Cardiac muscle cell (in vitro differentiated cells and primary cell): Measurements from ENCODE around the gene RALGAPA1. TPM values are rescaled to one million over a fixed set of nuclear protein-coding genes. Genes with fewer than 3 reads are reported as not detected.

Experiments used
- DNase-seq, 2 donors: peaks; one replicate each; pipeline versions ENCODE4 v3.0.0 to v3.0.0-alpha.2; 2010 to 2017; ENCODE audit warnings: low read depth in 1 of 2, low spot score in 1 of 2
- H3K27ac ChIP-seq: fragments of 200-600 bp; sonication (generic); 2 replicates; pipeline ENCODE4 v1.5.1; 2016
- H3K27me3 ChIP-seq: fragments of 200-600 bp; sonication (generic); 2 replicates; pipeline ENCODE4 v1.6.0; 2016; ENCODE audit warnings: control low read depth
- H3K36me3 ChIP-seq: fragments of 200-600 bp; sonication (generic); 2 replicates; pipeline ENCODE4 v1.5.1; 2016; ENCODE audit warnings: control low read depth
- H3K4me1 ChIP-seq: fragments of 200-600 bp; sonication (generic); 2 replicates; pipeline ENCODE4 v1.8.1; 2017; ENCODE audit warnings: low read depth, mild to moderate bottlenecking, mixed run types
- H3K4me3 ChIP-seq: fragments of 200-600 bp; sonication (generic); 2 replicates; pipeline ENCODE4 v1.5.1; 2016; ENCODE audit warnings: mild to moderate bottlenecking
- H3K9me3 ChIP-seq: fragments of 200-600 bp; sonication (generic); 2 replicates; pipeline ENCODE4 v1.5.1; 2017; ENCODE audit warnings: low read depth, mild to moderate bottlenecking, control low read depth
- CTCF ChIP-seq: IDR thresholded peaks from 2 replicates; pipeline ENCODE4 v1.5.1; 2012; ENCODE audit warnings: low read depth, mild to moderate bottlenecking, low read length
- polyA plus RNA-seq: library from polyadenylated mRNA; unstranded; fragments of >200 nt; fragmentation: Nextera tagmentation; extraction: Ambion mirVana; gene quantifications from 2 replicates; pipeline ENCODE4 v1.2.1, GENCODE V29; 2016
- total RNA-seq: library from RNA; depleted of rRNA; stranded (reverse); fragments of >200 nt; gene quantifications from 2 replicates; pipeline ENCODE4 v1.2.3, GENCODE V29; 2016

RALGAPA1 gene
- total and polyA plus RNA-seq, 2 experiments from 2014 or later, result 28.1 to 31.5 TPM

- Histone ChIP-seq H3K27ac (no peak overlapping the region), H3K4me1 (no peaks in the 10 kb centered on the region), H3K27me3 (no peaks in the 10 kb centered on the region), H3K9me3 (no peaks in the 10 kb centered on the region), H3K4me3 (no peak overlapping the region), H3K36me3 (no peaks in the 10 kb centered on the region)
- DNase-seq, result no peak
- TF ChIP-seq CTCF, result no peak
Measured at GRCh38 chr14:35699791-35700444, 109.2 kb downstream of the RALGAPA1 start.

- H3K4me3 ChIP-seq, result no peak overlapping the region
- no peaks in the 10 kb centered on the region for H3K9me3 ChIP-seq
- no peaks in the 10 kb centered on the region for H3K27me3 ChIP-seq
- TF ChIP-seq CTCF, result no peak
- no peak for DNase-seq
- no peaks in the 10 kb centered on the region for H3K36me3 ChIP-seq
- H3K27ac ChIP-seq, result no peak overlapping the region
- H3K4me1 ChIP-seq, result no peaks in the 10 kb centered on the region
Measured at GRCh38 chr14:35696575-35696974, 112.5 kb downstream of the RALGAPA1 start.

- Histone ChIP-seq H3K27me3 (no peaks in the 10 kb centered on the region), H3K4me1 (no peaks in the 10 kb centered on the region), H3K36me3 (no peaks in the 10 kb centered on the region), H3K9me3 (no peaks in the 10 kb centered on the region), H3K4me3 (no peak overlapping the region), H3K27ac (no peak overlapping the region)
- DNase-seq, result no peak
- TF ChIP-seq CTCF, result no peak
Measured at GRCh38 chr14:35696119-35696518, 113.0 kb downstream of the RALGAPA1 start.

- H3K4me3 ChIP-seq, result no peak overlapping the region
- H3K27ac ChIP-seq, result no peak overlapping the region
- peak in 1 of 2 donors; percentile 9 for DNase-seq
- no peak for TF ChIP-seq CTCF
- H3K4me1 ChIP-seq, result no peaks in the 10 kb centered on the region
- no peaks in the 10 kb centered on the region for H3K36me3 ChIP-seq
- no peaks in the 10 kb centered on the region for H3K9me3 ChIP-seq
- no peaks in the 10 kb centered on the region for H3K27me3 ChIP-seq
Measured at GRCh38 chr14:35695647-35696046, 113.4 kb downstream of the RALGAPA1 start.

GRCh38 chr14:35695072-35695471, 114.0 kb downstream of the RALGAPA1 start:
- no peaks in the 10 kb centered on the region for H3K27me3 ChIP-seq
- no peak for DNase-seq
- no peak overlapping the region for H3K4me3 ChIP-seq
- H3K36me3 ChIP-seq, result no peaks in the 10 kb centered on the region
- TF ChIP-seq CTCF, result no peak
- H3K9me3 ChIP-seq, result no peaks in the 10 kb centered on the region
- H3K4me1 ChIP-seq, result no peaks in the 10 kb centered on the region
- H3K27ac ChIP-seq, result no peak overlapping the region
